ENCODE measurements around the gene GRIK4.

The GRIK4 gene

DNA sequence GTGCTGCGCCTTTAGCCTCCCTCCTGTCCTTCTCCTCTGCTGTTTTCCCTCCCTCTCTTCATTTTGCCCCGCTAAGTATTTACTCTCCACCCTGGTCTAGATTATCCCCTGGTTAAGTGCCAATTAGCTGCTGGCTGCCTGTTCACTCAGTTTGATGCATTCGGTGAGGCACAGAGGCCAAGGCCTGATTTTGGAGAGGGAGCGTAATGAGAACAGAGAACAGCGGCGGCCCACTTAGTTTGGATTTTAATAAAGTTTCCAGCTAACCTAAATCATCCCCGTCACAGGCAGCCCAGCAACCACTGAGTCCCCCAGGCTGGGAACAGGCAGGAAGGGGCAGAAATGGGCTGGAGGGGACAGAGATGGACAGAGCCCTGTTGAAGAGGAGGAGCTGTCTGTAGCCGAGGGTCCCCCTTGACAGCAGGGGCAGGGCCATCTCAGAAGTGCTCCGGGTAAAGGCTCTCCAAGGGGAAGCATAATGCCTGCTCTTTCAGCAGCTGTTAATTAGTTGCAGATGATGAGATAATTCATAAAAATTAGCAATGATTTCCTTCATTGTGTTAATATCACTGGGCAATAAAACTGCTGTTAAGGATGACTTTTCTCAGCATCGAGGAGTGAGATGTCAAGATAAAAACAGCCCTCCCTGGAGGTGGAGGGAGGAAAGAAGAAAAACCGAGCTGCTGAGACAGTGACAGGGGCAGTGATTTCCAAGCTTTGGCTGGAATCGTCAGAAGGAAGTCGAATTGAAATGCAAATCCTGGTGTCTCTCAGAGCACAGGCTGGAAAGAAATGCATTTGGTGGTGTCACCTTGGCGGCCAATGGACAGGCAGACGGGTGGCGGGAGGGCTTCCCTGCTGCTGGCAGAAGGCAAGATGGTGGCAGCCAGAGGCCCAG, 170.1 kb downstream of the GRIK4 start:
- H3K79me2 ChIP-seq (ENCODE audit: insufficient read depth, low read depth) = no peaks in the 10 kb centered on the region
- no peak overlapping the region for H3K27ac ChIP-seq
- no peaks in the 10 kb centered on the region for H3K27me3 ChIP-seq (ENCODE audit: insufficient read depth, low read depth)
- no peaks in the 10 kb centered on the region for H3K36me3 ChIP-seq (ENCODE audit: insufficient read depth)
- no peaks in the 10 kb centered on the region for H4K20me1 ChIP-seq (ENCODE audit: insufficient read depth)
- H3K9ac ChIP-seq = no peak overlapping the region
- TF ChIP-seq CTCF (conservative IDR thresholded peaks at IDR 0.05; ENCODE audit: low read depth, low read length) = no peak
- H3K4me2 ChIP-seq = no peak overlapping the region
- no peaks in the 10 kb centered on the region for H3K4me1 ChIP-seq (ENCODE audit: low read depth, poor library complexity, severe bottlenecking)
- H2AFZ ChIP-seq (ENCODE audit: low read depth) = no peak overlapping the region
- no peak overlapping the region for H3K4me3 ChIP-seq (IDR thresholded peaks at IDR 0.05; ENCODE audit: insufficient read depth, low read depth, low read length)

DNA sequence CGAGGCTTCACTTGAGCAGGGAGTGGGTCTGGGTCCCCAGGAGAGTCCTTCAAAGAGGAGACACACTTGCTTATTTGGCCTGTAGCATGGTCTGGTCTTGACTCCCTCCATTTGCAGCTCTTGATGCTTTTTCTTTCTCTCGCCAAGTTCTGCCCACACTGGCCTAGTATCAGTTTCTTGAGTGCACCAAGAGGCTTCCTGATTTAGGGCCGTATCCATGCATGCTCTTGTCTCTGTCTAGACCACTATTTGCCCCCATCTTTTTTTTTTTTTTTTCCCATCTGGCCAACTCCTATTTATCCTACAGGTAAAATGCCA, 170.7 kb downstream of the GRIK4 start:
- no peak overlapping the region for H3K4me3 ChIP-seq (IDR thresholded peaks at IDR 0.05; ENCODE audit: insufficient read depth, low read depth, low read length)
- no peaks in the 10 kb centered on the region for H3K4me1 ChIP-seq (ENCODE audit: low read depth, poor library complexity, severe bottlenecking)
- H2AFZ ChIP-seq (ENCODE audit: low read depth) = no peak overlapping the region
- H3K27me3 ChIP-seq (ENCODE audit: insufficient read depth, low read depth) = no peaks in the 10 kb centered on the region
- H3K9ac ChIP-seq = no peak overlapping the region
- H3K27ac ChIP-seq = no peak overlapping the region
- no peaks in the 10 kb centered on the region for H3K79me2 ChIP-seq (ENCODE audit: insufficient read depth, low read depth)
- no peaks in the 10 kb centered on the region for H4K20me1 ChIP-seq (ENCODE audit: insufficient read depth)
- TF ChIP-seq CTCF (conservative IDR thresholded peaks at IDR 0.05; ENCODE audit: low read depth, low read length) = no peak
- no peak overlapping the region for H3K4me2 ChIP-seq
- H3K36me3 ChIP-seq (ENCODE audit: insufficient read depth) = no peaks in the 10 kb centered on the region

DNA sequence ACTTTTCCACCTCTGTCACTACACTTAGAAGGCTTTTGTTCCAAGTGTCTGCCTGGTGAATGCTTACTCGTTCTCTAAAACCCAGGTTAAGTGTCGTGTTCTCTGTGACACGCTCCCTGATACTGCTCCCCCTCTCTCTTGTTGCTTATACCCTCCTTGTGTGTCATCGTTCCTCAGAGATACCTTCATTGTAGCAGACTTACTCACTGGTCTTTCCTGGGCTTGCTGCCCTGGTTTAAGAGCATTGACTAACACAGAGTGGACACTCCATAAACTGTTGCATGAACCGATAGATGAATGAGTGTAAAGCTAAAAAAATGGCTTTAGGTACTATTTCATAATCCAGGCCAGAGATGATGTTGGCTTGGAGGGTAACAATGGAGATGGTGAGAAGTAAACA, 171.3 kb downstream of the GRIK4 start:
- Histone ChIP-seq H3K79me2 (ENCODE audit: insufficient read depth, low read depth) (no peaks in the 10 kb centered on the region), H2AFZ (ENCODE audit: low read depth) (no peak overlapping the region), H3K27ac (no peak overlapping the region), H3K4me3 (IDR thresholded peaks at IDR 0.05; ENCODE audit: insufficient read depth, low read depth, low read length) (no peak overlapping the region), H3K9ac (no peak overlapping the region), H3K36me3 (ENCODE audit: insufficient read depth) (no peaks in the 10 kb centered on the region), H3K4me1 (ENCODE audit: low read depth, poor library complexity, severe bottlenecking) (no peaks in the 10 kb centered on the region), H3K27me3 (ENCODE audit: insufficient read depth, low read depth) (no peaks in the 10 kb centered on the region), H4K20me1 (ENCODE audit: insufficient read depth) (no peaks in the 10 kb centered on the region), H3K4me2 (no peak overlapping the region)
- no peak for TF ChIP-seq CTCF (conservative IDR thresholded peaks at IDR 0.05; ENCODE audit: low read depth, low read length)

GRCh38 chr11:120686516-120686915, 175.0 kb downstream of the GRIK4 start:
- Histone ChIP-seq H4K20me1 (ENCODE audit: insufficient read depth) (no peaks in the 10 kb centered on the region), H3K9ac (no peak overlapping the region), H3K4me3 (IDR thresholded peaks at IDR 0.05; ENCODE audit: insufficient read depth, low read depth, low read length) (no peak overlapping the region), H3K27me3 (ENCODE audit: insufficient read depth, low read depth) (no peaks in the 10 kb centered on the region), H3K27ac (no peak overlapping the region), H2AFZ (ENCODE audit: low read depth) (no peak overlapping the region), H3K4me2 (no peak overlapping the region), H3K36me3 (ENCODE audit: insufficient read depth) (no peaks in the 10 kb centered on the region), H3K4me1 (ENCODE audit: low read depth, poor library complexity, severe bottlenecking) (no peaks in the 10 kb centered on the region), H3K79me2 (ENCODE audit: insufficient read depth, low read depth) (no peaks in the 10 kb centered on the region)
- TF ChIP-seq CTCF (conservative IDR thresholded peaks at IDR 0.05; ENCODE audit: low read depth, low read length) = no peak
